BJ (cell line): ENCODE measurements around the gene SRRT. TPM values are rescaled to one million over a fixed set of nuclear protein-coding genes. Genes with fewer than 3 reads are reported as not detected.
"Not testable (repeated sequence)": the region's sequence is repeated elsewhere in the genome, so short reads cannot be mapped to it uniquely, and the experiment has no call there.

Experiments used
- CTCF ChIA-PET: fragments of 350-600 bp; formaldehyde crosslinking; extraction: SDS; loops from one replicate; lab custom pipeline; 2021; ENCODE audit warnings: antibody characterized with exemption, inconsistent platforms; lab: Yijun Ruan, JAX
- POLR2A ChIA-PET: fragments of 300-600 bp; sonication (Branson Sonifier 250); formaldehyde crosslinking; extraction: SDS; loops from one replicate; lab custom pipeline; 2021; ENCODE audit warnings: antibody characterized with exemption; lab: Charles Lee
- DNase-seq: peaks from one replicate; pipeline ENCODE4 v3.0.0-alpha.2; 2011; ENCODE audit warnings: low read depth
- H3K27me3 ChIP-seq: 2 replicates; pipeline ENCODE4 v1.6.0; 2011; ENCODE audit warnings: low read length; ENCODE audit not compliant: control insufficient read depth, insufficient read depth
- H3K36me3 ChIP-seq: 2 replicates; pipeline ENCODE4 v1.5.1; 2011; ENCODE audit warnings: low read length; ENCODE audit not compliant: control insufficient read depth, insufficient read depth
- H3K4me3 ChIP-seq: 2 replicates; pipeline ENCODE4 v1.5.1; 2011; ENCODE audit warnings: low read depth, mild to moderate bottlenecking, control low read depth, low read length
- CTCF ChIP-seq: IDR thresholded peaks from 2 replicates; pipeline ENCODE4 v1.5.1; 2011; ENCODE audit warnings: low read depth, mild to moderate bottlenecking, control low read depth, inconsistent platforms, low read length, moderate library complexity; ENCODE audit not compliant: insufficient read depth
- polyA plus RNA-seq: library from polyadenylated mRNA; depleted of rRNA; stranded (reverse); fragments of >200 nt; gene quantifications from 2 replicates; pipeline ENCODE4 v1.2.3, GENCODE V29; 2011

The SRRT gene
- polyA plus RNA-seq, 1 experiment: 47.1 TPM

DNA sequence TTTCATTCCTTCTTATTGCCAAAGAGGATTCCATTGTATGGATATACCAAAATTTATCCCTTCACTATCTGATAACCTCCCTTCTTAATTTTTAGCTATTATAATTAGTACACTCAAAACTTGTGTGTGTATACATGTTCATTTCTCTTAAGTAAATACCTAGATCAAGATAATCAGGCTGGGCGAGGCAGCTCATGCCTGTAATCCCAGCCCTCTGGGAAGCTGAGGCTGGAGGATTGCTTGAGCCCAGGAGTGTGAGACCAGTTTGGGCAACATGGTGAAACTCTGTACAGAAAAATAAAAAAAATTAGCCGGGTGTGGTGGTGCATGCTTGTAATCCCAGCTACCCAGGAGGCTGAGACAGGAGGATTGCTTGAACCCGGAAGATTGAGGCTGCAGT, 36.6 kb downstream of the SRRT start:
- ChIA-PET CTCF (no interaction called here), POLR2A (no interaction called here)
- no peak overlapping the region for H3K4me3 ChIP-seq
- H3K27me3 ChIP-seq: no peaks in the 10 kb centered on the region
- no peak for DNase-seq
- no peak for TF ChIP-seq CTCF
- no peaks in the 10 kb centered on the region for H3K36me3 ChIP-seq

GRCh38 chr7:100914208-100914878, 39.4 kb downstream of the SRRT start:
- no peak for TF ChIP-seq CTCF
- H3K4me3 ChIP-seq: no peak overlapping the region
- DNase-seq: no peak
- ChIA-PET POLR2A (no interaction called here), CTCF (no interaction called here)
- H3K36me3 ChIP-seq: no peaks in the 10 kb centered on the region
- 0 out of 2 replicates have a peak, but pooled peaks cover 1% of the 10 kb centered on the region for H3K27me3 ChIP-seq

- DNase-seq: no peak
- ChIA-PET CTCF (no interaction called here), POLR2A (no interaction called here)
- Histone ChIP-seq H3K4me3 (no peak overlapping the region), H3K36me3 (no peaks in the 10 kb centered on the region), H3K27me3 (0 out of 2 replicates have a peak, but pooled peaks cover 1% of the 10 kb centered on the region)
- no peak for TF ChIP-seq CTCF
These were observed 40.1 kb downstream of the SRRT start for GRCh38 chr7:100914879-100915447.

- POLR2A ChIA-PET, H3K27me3 ChIP-seq, DNase-seq, H3K36me3 ChIP-seq, H3K4me3 ChIP-seq: not testable (repeated sequence)
- CTCF ChIA-PET: interaction anchor here (0.8 kb wide), 1 partner anchor 158 kb away, joined by 3 read pairs; no protein-coding TSS in a partner anchor
These were observed 44.4 kb downstream of the SRRT start for GRCh38 chr7:100919335-100919734.

DNA sequence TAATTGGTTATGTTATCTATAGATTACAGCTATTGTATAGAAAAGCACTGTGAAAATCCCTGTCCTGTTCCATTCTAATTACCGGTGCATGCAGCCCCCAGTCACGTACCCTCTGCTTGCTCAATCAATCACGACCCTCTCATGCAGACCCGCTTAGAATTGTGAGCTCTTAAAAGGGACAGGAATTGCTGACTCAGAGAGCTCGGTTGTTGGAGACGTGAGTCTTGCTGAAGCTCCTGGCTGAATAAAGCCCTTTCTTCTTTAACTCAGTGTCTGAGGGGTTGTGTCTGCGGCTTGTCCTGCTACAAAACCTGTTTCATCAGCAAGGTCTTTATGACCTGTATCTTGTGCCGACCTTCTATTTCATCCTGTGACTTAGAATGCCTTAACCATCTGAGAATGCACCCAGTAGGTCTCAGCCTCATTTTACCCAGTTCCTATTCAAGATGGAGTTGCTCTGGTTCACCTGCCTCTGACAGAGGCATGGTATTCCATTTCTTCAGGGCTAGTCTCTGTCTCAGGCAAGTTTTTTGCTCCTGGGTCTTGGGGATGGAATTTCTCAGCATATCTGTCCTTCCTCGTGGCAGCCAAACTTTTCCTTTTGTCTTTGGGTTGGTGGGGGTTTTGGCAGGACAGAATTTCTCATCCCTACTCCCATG, 45.0 kb downstream of the SRRT start:
- DNase-seq, POLR2A ChIA-PET, H3K36me3 ChIP-seq, H3K27me3 ChIP-seq, H3K4me3 ChIP-seq: not testable (repeated sequence)
- CTCF ChIA-PET: interaction anchor here (0.8 kb wide), 1 partner anchor 158 kb away, joined by 3 read pairs; no protein-coding TSS in a partner anchor

GRCh38 chr7:100921039-100921438, 46.1 kb downstream of the SRRT start:
- ChIA-PET POLR2A (no interaction called here), CTCF (no interaction called here)

GRCh38 chr7:100923616-100924015, 48.7 kb downstream of the SRRT start:
- H3K27me3 ChIP-seq, POLR2A ChIA-PET, H3K36me3 ChIP-seq, H3K4me3 ChIP-seq, DNase-seq, CTCF ChIA-PET: not testable (repeated sequence)

More at GRCh38 chr7:100921039-100921438, 46.1 kb downstream of the SRRT start:
- TF ChIP-seq CTCF: no peak
- no peak for DNase-seq
- Histone ChIP-seq H3K27me3 (peaks cover 3% of the 10 kb centered on the region; the same call in 1 of the 2 replicates), H3K36me3 (no peaks in the 10 kb centered on the region), H3K4me3 (no peak overlapping the region)
